ENCODE data around the gene SLX9.

SLX9 gene

DNA sequence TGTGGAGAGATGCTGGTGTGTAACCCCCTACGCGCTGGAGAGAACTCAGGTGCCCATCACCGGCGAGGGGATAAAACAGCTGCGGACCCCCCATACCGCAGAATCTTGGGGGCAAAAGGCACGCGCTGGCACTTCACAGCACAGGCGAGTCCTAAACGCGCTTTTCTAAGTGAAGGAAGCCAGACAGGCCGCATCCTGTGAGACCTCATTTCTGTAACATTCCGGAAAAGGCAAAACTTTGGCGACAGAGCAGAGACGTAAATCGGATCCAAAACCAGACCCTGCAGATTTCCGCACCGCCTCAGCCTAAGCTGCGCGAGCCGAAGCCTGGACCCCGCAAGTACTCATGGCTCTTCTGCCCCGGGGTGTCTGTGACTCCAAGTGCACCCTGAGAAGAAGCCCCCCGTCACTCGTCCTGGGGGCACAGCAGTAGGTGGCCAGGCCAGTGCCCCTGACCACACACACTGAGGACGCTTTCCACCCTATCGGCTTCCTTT lies 60.9 kb downstream of the SLX9 start:
- Histone ChIP-seq H4K20me1 (ENCODE audit: control insufficient read depth, insufficient read depth, low read depth, low read length) (no peaks in the 10 kb centered on the region), H3K4me1 (ENCODE audit: control insufficient read depth, low read length) (no peaks in the 10 kb centered on the region), H3K4me3 (ENCODE audit: low read length) (no peak overlapping the region), H3K9me3 (ENCODE audit: control insufficient read depth, insufficient read depth, low read length) (no peaks in the 10 kb centered on the region), H3K4me2 (ENCODE audit: low read length) (no peak overlapping the region), H3K27me3 (ENCODE audit: control insufficient read depth, low read length) (peaks cover 4% of the 10 kb centered on the region; the same call in 1 of the 2 replicates), H3K79me2 (ENCODE audit: control insufficient read depth, low read length) (no peaks in the 10 kb centered on the region), H3K27ac (ENCODE audit: low read depth, low read length) (no peak overlapping the region), H3K9me2 (replicated peaks; ENCODE audit: control insufficient read depth, low read length) (no peaks in the 10 kb centered on the region), H3F3A (ENCODE audit: control insufficient read depth, insufficient read depth) (no peaks in the 10 kb centered on the region), H3K36me3 (ENCODE audit: control insufficient read depth, low read length) (no peaks in the 10 kb centered on the region)
- TF ChIP-seq, protein P1, sequence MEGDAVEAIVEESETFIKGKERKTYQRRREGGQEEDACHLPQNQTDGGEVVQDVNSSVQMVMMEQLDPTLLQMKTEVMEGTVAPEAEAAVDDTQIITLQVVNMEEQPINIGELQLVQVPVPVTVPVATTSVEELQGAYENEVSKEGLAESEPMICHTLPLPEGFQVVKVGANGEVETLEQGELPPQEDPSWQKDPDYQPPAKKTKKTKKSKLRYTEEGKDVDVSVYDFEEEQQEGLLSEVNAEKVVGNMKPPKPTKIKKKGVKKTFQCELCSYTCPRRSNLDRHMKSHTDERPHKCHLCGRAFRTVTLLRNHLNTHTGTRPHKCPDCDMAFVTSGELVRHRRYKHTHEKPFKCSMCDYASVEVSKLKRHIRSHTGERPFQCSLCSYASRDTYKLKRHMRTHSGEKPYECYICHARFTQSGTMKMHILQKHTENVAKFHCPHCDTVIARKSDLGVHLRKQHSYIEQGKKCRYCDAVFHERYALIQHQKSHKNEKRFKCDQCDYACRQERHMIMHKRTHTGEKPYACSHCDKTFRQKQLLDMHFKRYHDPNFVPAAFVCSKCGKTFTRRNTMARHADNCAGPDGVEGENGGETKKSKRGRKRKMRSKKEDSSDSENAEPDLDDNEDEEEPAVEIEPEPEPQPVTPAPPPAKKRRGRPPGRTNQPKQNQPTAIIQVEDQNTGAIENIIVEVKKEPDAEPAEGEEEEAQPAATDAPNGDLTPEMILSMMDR (IDR thresholded peaks at IDR 0.05; ENCODE audit: low read depth, low read length, poor library complexity, severe bottlenecking): no peak
- TF ChIP-seq EZH2phosphoT487 (IDR thresholded peaks at IDR 0.05; ENCODE audit: borderline replicate concordance, low read length): no peak

DNA sequence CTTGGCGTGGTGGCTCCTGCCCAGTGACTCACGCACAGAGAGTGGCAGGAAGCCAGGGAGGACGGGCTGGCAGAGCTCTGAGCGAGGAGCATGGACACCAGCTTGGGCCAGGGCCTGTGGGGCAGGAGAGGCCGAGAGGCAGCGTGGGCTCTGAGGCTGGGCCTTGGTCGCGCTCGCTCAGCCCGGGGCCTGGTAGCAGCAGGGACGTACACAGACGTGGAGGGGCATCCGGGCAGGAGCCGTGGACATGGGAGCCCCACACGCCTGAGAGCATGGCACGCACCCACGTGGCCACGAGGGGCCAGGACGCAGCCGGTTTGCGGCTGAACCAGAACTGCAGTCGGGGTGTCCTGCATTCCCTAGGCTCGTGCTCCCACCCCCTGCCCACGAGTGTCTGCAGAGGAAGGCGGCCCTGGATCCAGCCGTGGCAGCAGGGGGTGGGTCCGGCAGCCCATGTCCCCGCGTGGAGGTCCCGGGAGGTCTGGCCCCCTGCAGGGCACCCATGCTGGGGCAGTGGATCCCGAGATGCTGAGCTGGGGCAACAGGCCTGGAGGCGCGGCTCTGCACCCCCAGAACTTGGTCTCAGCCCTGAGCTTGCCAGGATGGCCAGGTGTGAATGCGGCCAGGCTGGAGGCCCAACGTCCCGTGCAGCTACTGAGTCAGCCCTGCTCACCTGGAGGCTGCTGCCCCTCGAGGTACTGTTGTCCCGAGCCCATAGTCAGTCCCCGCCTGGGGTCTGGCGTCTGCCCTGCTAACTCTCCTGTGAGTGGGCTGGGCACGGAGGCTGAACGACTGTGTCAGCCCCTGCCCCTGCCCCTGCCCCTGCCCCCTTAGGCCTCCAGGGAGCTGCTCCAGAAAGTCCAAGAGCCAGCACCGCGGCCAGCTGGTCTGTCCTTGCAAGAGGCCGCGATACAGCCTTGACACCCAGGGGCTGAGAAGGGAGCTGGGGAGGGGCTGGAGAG lies 61.6 kb downstream of the SLX9 start:
- no peaks in the 10 kb centered on the region for H3K36me3 ChIP-seq (ENCODE audit: control insufficient read depth, low read length)
- no peaks in the 10 kb centered on the region for H3K9me3 ChIP-seq (ENCODE audit: control insufficient read depth, insufficient read depth, low read length)
- no peak overlapping the region for H3K4me3 ChIP-seq (ENCODE audit: low read length)
- H3K9me2 ChIP-seq (replicated peaks; ENCODE audit: control insufficient read depth, low read length): no peaks in the 10 kb centered on the region
- H3K4me1 ChIP-seq (ENCODE audit: control insufficient read depth, low read length): no peaks in the 10 kb centered on the region
- H3K27ac ChIP-seq (ENCODE audit: low read depth, low read length): no peak overlapping the region
- no peaks in the 10 kb centered on the region for H3K79me2 ChIP-seq (ENCODE audit: control insufficient read depth, low read length)
- H4K20me1 ChIP-seq (ENCODE audit: control insufficient read depth, insufficient read depth, low read depth, low read length): no peaks in the 10 kb centered on the region
- TF ChIP-seq, protein P1 (IDR thresholded peaks at IDR 0.05; ENCODE audit: low read depth, low read length, poor library complexity, severe bottlenecking): no peak
- no peak for TF ChIP-seq EZH2phosphoT487 (IDR thresholded peaks at IDR 0.05; ENCODE audit: borderline replicate concordance, low read length)
- H3K27me3 ChIP-seq (ENCODE audit: control insufficient read depth, low read length): peaks cover 4% of the 10 kb centered on the region; the same call in 1 of the 2 replicates
- no peak overlapping the region for H3K4me2 ChIP-seq (ENCODE audit: low read length)
- no peaks in the 10 kb centered on the region for H3F3A ChIP-seq (ENCODE audit: control insufficient read depth, insufficient read depth)

DNA sequence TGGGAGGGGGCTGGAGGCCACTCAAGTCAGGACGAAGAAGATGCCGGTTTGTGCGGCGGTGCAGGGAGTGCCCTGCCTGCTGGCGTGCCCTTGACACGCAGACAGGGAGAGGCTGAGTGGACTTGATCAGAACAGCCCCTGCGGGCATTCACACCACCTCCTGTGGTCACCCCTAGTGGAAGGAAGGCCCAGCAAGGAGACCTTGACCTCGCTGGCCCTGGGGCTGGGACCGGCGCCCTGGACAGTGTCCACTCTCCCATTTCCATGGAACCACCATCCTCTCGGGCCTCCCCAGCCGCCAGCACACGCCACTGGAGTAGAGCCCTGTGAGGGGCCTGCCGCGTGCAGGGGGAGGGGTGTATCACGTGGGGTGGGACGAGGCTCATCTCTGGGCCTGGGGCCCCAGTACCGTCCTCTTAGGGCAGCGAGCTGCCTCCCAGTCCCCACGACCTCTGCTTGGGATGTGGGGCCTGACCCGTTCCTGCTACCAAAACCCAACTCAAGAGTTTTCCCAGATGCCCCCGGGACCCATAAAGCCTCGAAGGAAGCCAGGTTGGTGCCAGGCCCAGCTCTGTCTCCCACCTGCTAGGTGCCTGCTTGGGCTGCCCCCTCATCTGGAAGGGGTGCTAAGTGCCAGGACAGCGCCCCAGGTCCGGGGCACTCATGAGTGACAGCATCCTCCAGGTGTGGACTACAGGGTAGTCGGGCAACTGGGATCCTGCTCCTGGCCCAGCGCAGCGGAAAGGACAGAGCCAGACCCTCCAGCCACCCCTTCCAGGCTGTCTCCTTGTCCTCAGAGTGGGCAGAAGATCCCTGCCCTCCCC lies 62.8 kb downstream of the SLX9 start:
- Histone ChIP-seq H3K36me3 (ENCODE audit: control insufficient read depth, low read length) (no peaks in the 10 kb centered on the region), H3K27ac (ENCODE audit: low read depth, low read length) (no peak overlapping the region), H3K4me1 (ENCODE audit: control insufficient read depth, low read length) (no peaks in the 10 kb centered on the region), H3K27me3 (ENCODE audit: control insufficient read depth, low read length) (peaks cover 7% of the 10 kb centered on the region; the same call in 1 of the 2 replicates), H3F3A (ENCODE audit: control insufficient read depth, insufficient read depth) (no peaks in the 10 kb centered on the region), H3K9me3 (ENCODE audit: control insufficient read depth, insufficient read depth, low read length) (no peaks in the 10 kb centered on the region), H3K79me2 (ENCODE audit: control insufficient read depth, low read length) (no peaks in the 10 kb centered on the region), H3K9me2 (replicated peaks; ENCODE audit: control insufficient read depth, low read length) (no peaks in the 10 kb centered on the region), H3K4me3 (ENCODE audit: low read length) (no peak overlapping the region), H4K20me1 (ENCODE audit: control insufficient read depth, insufficient read depth, low read depth, low read length) (no peaks in the 10 kb centered on the region), H3K4me2 (ENCODE audit: low read length) (no peak overlapping the region)
- TF ChIP-seq EZH2phosphoT487 (IDR thresholded peaks at IDR 0.05; ENCODE audit: borderline replicate concordance, low read length): no peak
- TF ChIP-seq, protein P1 (IDR thresholded peaks at IDR 0.05; ENCODE audit: low read depth, low read length, poor library complexity, severe bottlenecking): no peak
